Activated naive CD4-positive, alpha-beta T cell (primary cell): ENCODE results near the gene CEP72.
"Not testable (repeated sequence)": the region's sequence is repeated elsewhere in the genome, so short reads cannot be mapped to it uniquely, and the experiment has no call there.

ENCODE experiments used
- DNase-seq, 4 experiments: peaks; one replicate each; lab custom pipeline; 2025; lab: John Stamatoyannopoulos, UW

The CEP72 gene

DNA sequence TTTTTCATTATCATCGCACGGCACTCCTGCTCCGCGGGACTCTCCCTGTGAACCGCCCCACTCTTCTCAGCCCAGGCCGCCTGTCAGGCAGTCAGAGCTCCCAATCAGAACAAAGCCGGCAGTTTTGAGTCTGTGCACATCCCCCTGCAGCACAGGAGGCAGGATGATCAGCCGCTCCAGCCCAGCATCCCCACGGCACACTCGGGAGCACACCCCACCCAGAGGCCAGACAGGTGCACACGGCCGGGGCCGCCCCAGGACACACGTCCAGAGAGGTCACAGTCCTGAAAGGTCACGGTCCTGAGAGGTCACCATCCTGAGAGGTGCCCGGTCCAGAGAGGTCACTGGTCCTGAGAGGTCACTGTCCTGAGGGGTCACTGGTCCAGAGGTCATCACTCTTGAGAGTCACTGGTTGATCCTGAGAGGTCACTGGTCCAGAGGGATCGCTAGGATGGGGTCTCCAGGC lies 72.6 kb downstream of the CEP72 start:
- DNase-seq, result no peak

DNA sequence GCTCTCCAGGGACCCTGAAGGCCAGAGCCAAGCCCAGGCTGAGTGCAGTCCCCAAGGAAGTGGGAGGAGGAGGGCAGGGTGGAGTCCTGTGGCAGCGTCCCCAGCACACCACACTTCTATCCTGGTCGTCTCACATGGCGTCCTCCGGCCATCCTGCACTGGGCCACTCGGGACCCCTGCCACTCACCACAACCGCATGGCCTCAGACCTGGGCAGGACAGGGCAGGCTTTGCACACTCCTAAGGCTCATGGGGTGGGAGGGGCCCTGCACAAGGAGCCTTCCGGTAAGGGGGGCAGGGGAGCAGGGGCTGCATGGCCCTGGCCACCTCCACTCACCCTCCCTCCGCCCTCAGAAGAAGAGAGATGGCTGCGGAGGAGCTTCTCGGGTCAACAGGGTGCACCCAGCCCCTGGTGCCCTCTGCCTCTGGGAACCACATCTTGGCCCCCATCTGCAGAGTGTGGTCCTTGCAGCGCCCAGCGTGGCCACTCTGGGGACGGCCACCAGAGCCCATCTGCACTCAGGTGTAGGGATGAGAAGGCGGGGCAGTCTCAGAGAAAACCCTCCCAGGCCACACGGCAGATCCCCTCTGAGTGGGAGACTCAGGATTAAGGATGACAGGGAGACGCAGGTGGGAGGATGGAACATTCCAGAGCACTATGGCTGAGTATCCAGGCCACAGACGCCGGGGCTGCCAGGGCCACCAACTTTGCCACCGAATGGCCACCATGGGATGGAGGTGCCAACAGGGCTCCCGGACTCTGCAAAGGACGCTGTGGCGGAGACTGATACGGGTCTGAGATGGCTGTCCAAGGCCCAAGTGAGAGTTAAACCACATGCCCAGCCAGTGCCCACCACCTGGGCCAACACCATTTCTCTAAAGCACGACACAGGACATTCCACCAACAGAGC lies 73.4 kb downstream of the CEP72 start:
- DNase-seq, result no peak

DNA sequence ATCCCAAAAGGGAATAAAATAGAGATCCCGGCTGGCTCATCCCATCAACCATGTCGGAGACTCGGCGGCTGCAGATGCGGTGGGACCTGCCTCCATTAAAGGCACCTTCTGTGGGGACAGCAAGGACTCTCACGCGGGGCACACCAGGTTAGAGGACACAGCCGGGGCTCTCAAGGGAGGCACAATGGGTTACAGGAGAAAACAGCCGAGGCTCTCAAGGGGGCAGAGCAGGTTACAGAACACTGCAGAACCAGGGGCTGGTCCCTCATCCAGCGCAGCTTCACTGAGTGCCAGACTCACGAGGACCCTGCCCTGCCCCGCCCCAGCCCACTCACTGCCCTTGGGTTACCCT lies 74.0 kb downstream of the CEP72 start:
- not testable (repeated sequence) for DNase-seq

DNA sequence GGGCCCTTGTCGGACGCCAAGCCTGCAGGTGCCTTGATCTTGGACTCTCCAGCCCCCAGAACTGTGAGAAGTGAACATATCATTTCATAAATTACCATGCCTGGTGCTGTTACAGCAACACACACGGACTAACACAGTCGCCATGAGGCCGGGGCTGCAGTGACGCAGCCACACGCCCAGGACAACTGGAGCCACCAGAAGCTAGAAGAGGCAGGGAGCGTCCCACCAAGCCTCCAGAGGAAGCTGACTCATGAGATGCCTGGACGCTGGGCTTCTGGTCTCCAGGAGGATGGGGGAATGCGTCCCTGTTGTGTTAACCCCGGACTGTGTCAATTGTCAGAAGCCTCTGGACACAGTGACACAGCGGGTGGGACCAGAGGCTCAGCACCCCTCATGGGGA lies 74.8 kb downstream of the CEP72 start:
- DNase-seq, result not testable (repeated sequence)

DNA sequence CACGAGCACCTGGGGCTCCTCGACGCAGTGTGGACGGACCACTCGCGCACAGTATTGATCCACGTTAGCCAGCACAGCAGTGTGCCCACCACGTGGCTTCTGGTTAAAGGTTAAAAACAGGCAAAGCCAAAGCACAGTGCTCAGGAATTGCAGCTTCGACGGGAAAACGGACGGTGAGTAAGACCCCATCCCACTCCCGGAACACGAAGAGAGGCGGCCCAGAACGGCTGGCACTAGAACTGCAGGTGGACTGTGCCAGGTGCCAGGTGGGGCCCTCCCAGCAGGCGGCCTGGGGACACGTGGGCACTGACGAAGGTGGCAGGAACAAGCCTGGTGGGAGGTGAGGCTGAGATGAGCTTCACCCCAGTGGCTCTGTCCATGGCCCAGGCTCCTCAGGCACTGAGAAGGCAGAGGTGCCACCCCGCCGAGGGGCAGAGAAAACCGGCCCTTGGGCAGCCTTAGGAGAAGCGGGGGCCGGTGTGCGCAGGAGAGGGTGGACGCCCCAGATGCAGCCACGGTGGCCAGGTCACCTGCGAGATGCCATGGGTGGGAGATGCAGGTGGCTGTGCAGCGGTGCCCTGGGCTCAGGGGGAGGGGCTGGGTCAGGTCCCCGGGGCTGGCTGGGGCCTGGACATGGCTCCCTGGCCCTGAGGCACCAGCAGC lies 76.3 kb downstream of the CEP72 start:
- DNase-seq, result not testable (repeated sequence)

DNA sequence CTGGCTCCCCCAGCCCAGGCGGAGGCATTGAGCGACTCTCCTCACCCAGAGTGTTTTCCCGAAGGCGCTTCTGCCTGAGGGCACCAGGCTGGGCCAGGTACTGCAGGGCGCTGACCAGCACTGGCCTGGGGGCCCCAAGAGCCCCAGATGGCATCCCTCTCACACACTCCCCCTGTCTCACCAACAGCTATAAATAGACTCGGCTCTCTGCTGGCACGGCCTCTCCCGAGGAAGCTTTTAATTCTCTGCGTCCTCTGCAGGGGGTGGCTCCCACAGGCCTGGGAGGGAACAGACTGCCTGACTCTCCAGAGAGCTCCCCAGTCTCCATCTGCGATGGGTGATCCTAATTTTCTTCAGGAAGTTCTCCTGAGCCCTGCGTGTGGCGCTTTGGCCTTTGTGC lies 78.2 kb downstream of the CEP72 start:
- not testable (repeated sequence) for DNase-seq

DNA sequence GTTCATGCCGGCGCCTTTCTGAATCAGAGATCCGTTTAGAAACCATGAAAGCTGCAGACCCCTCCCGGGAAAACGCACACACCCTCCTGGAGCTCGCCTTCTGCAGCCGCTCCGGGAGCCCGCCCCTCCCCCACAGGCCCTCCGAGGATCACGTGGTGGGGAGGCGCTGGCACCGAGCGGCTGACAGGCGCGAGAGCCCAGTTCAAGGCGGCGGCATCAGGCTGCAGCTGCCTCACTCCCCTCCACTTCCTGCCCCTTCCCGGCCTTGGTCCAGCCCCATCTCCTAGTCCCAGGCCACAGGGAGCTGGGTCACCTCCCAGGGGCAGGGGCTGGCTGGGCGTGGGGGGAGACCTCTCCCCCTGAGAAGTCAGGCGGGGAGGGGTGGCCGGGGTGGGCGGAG lies 78.9 kb downstream of the CEP72 start:
- DNase-seq, result not testable (repeated sequence)

DNA sequence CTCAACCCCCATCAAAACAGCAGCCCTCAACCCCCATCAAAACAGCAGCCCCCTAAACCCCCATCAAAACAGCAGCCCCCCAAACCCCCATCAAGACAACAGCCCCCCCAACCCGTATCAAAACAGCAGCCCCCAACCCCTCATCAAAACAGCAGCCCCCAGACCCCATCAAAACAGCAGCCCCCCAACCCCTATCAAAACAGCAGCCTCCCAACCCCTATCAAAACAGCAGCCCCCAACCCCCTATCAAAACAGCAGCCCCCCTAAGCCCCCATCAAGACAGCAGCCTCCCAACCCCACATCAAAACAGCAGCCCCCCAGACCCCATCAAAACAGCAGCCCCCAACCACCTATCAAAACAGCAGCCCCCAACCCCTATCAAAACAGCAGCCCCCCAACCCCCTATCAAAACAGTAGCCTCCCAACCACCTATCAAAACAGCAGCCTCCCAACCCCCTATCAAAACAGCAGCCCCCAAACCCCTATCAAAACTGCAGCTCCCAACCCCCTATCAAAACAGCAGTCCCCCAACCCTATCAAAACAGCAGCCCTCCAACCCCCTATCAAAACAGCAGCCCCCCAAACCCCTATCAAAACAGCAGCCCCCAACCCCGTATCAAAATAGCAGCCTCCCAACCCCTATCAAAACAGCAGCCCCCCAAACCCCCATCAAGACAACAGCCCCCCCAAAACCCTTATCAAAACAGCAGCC lies 79.8 kb downstream of the CEP72 start:
- no peak for DNase-seq

DNA sequence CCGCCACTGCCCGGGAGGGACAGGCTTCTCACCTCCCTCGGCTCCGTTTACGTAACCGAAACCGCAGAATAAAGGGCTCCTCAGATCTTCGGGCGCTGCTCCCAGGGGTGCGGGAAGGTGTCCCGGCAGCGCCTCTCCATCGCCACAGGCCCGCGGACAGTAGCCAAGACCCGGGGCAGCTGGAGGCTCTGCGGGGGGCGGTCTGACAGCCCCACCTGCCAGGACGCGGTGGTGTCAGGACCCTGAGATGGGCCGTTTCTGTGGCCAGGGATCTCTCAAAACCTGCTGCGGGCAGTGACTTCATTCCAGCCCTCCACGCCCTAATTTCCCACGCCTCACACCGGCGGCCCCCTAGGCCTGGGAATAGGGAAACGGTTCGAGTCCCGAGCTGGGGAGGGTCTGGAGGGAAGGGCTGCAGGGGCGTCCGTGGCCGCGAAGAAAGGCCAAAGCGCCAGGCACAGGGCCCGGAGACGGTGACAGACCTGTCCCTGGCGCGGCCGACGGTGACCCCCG lies 80.4 kb downstream of the CEP72 start:
- DNase-seq, result not testable (repeated sequence)

DNA sequence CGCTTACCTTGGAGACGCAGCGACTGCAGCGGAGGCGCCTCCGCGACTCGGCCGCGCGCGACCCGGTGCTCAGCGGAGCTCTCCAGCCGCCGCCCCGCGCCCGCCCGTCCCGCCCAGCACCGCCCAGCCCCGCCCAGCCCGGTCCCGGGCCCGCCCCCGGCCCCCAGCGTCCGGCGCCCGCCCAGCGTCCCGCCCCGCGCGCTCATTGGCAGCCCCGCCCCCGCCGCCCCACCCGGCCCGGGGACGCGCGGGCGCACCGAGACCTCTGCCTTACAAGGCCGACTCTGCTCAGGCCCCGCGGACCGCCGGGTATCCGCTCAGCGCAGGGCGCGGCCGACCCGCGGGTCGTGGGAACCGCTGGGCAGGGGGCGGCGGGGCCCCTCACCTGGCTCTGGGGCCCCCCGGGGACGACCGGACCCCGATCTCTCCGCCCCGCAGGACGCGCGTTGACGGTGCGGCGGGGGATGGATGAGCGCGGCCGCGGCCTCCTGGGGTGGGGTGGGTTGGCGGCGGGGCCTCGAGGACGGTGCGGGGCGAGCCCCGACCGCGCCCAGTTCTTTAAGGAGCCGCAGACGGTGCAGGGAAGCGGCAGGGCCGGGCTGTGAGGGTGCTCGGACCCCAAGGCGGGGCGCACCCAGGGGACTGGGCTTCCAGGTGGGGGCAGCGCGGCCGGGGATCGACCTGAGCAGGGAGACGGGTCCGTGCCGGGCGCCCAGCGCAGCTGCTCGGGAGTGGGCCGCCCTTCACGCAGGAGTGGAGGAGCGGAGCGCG lies 81.3 kb downstream of the CEP72 start, which contains the start of gene TPPP:
Gene TPPP (minus strand): TSS at position 82 of the 771 bp plus-strand sequence. CDS start 15,292 bp downstream, outside the sequence.
- DNase-seq, result peak; percentile 37 to 75 (median 58)

DNA sequence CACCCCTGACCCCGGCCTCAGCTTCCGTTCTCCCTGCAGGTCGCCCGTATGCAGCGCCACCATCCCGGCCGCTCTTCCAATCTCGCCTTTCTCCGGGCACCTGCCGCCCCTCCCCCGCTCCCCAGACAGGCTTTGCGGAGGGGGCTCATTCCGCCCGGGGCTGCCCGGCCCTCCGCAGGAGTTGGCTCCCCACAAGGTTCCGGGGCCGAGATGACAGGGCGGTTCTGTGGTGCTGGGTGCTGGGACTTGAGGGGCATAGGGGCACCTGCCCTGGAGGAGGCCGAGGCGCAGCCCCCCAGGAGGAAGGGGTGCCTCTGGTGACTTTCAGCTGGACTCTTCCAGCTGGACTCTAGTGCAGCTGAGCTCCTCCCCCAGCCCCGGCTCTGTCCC lies 81.9 kb downstream of the CEP72 start:
- peak in 1 of 4 experiments; percentile 3 for DNase-seq

DNA sequence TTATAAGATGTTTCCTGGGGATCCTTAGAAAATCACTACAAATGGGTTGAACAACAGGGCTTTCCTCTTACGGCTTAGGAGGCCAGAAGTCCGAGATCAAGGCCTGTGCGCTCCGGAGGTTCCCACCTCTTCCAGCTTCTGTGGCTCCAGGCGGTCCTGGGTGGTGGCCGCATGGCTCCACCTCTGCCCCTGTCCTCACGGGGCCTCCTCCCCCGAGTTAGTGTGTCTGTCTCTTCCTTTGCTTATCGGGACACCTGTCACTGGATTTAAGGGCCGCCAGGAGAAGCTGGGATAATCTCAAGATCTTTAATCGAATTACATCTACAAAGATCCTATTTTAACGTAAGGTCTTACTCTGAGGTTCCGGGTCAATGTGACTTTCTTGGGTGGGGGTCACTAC lies 83.3 kb downstream of the CEP72 start:
- DNase-seq, result not testable (repeated sequence)

DNA sequence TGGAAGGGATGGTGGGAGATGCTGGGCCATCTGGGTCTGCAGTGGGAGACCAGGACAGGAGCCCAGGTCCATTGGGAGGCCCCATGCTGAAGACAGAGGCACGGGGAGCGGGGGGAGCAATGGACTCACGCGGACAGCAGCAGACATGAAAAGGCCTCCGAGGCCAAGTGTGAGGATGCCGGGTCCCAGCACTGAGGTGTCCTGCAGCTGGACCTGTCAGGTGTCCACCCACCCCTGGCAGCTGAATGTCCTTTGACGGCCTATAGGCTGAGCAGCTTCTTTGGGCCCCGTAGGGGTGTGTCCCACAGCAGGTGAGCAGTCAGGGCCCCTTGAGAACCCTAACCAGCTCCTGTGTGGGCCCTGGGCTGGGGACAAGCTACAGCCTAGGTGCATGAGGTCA lies 84.1 kb downstream of the CEP72 start:
- not testable (repeated sequence) for DNase-seq

DNA sequence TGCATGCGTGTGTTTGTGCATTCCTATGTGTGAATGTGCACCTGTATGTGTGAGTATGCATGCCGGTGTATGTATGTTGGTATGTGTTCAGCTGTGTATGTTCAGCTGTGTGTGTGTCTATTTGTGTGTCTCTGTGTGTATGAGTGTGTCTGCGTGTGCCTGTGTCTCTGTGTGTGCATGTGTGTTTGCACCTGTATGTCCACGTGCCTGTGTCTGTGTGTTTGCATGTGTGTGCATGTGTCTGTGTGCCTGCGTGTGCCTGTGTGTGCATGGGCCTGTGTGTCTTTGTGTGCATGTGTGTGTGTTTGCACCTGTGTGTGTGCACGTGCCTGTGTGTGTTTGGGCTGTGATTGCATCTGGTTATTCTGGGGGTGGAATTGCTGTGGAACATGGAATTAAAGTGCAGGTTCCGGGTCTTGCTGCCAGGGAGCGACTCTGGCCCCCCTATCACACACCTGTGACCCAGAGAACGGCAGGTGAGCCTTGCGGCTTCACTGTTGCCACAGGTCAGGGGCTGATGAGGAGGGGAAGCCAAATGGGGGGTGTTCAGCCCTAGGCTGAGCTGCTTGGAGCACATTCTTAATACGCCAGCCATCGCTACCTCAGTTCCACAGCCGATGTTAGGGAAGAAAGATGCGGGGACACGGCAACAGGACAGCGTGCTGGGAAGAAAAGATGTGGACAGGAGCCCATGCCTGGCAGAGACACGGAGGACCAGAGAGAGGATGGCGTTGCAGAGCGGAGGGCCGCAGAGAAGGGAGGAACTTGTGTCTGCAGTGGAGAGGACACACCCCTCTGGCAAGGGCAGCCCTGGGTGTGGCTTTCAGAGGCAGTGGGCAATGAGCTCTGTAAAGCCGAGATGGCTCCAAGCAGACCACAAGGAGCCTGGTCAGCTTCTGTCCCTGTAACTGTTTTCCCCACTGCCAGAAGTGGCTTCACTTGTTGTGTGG lies 84.9 kb downstream of the CEP72 start:
- DNase-seq, result not testable (repeated sequence)
